Measurements from ENCODE around the gene VPS18. TPM values are rescaled to one million over a fixed set of nuclear protein-coding genes. Genes with fewer than 3 reads are reported as not detected.

Gene VPS18
- total RNA-seq, 1 experiment from 2014 or later, result 23.8 TPM

DNA sequence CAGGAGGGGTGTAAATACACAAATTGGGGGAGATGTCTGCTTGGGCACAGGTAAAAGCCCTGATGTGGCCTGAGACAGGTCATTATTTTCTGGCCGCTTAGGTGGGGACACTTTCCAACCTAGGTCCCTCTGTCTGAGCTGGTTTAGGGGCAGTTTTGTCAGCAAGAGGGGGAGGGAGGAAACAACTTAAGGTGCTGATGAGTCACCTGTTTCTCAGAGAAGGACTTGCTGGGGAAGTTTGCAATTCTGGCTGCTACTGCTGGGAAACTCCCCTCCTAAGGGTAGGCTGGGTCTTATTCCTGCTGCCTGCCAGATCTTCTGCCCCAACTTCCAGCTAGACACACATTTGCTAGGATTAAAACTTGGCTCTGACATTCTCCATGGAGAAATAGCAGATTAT lies 15.5 kb upstream of the VPS18 start:
- ChIA-PET POLR2A (ENCODE audit: low non-redundant PET) (interaction anchor here (0.6 to 0.9 kb wide), 2 partner anchors 289 to 538 kb away, joined by 4 to 13 read pairs; partner anchors contain the start of gene CCDC9B), CTCF (interaction anchor here (0.6 to 0.8 kb wide), 2 partner anchors 13 to 19 kb away, joined by 3 to 5 read pairs; no protein-coding TSS in a partner anchor)
- Histone ChIP-seq H3K4me1 (ENCODE audit: insufficient read depth, low read length, poor library complexity, severe bottlenecking) (peaks cover 4% of the 10 kb centered on the region), H3K27me3 (replicated peaks; ENCODE audit: insufficient read depth, low read depth, low read length, poor library complexity) (no peaks in the 10 kb centered on the region), H3K27ac (ENCODE audit: low read depth, low read length, poor library complexity, severe bottlenecking) (no peak overlapping the region), H3K4me3 (ENCODE audit: low read depth, low read length, poor library complexity, severe bottlenecking) (no peak overlapping the region), H3K36me3 (ENCODE audit: insufficient read depth, low read length, poor library complexity, severe bottlenecking) (no peaks in the 10 kb centered on the region), H3K9me3 (ENCODE audit: low read depth, low read length, poor library complexity, severe bottlenecking) (no peaks in the 10 kb centered on the region)
- intact Hi-C loops (cut with micrococcal nuclease; ENCODE audit: unreplicated experiment), result no loop called here
- BruUV-seq (replicated peaks), result no TSS peak
- DNase-seq (ENCODE audit: low spot score), result no peak
- TF ChIP-seq EZH2 (IDR thresholded peaks at IDR 0.05; ENCODE audit: borderline replicate concordance, low read depth, low read length, poor library complexity, severe bottlenecking), result no peak
- TF ChIP-seq, protein P1, sequence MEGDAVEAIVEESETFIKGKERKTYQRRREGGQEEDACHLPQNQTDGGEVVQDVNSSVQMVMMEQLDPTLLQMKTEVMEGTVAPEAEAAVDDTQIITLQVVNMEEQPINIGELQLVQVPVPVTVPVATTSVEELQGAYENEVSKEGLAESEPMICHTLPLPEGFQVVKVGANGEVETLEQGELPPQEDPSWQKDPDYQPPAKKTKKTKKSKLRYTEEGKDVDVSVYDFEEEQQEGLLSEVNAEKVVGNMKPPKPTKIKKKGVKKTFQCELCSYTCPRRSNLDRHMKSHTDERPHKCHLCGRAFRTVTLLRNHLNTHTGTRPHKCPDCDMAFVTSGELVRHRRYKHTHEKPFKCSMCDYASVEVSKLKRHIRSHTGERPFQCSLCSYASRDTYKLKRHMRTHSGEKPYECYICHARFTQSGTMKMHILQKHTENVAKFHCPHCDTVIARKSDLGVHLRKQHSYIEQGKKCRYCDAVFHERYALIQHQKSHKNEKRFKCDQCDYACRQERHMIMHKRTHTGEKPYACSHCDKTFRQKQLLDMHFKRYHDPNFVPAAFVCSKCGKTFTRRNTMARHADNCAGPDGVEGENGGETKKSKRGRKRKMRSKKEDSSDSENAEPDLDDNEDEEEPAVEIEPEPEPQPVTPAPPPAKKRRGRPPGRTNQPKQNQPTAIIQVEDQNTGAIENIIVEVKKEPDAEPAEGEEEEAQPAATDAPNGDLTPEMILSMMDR (conservative IDR thresholded peaks at IDR 0.05; ENCODE audit: low read depth, low read length), result no peak

DNA sequence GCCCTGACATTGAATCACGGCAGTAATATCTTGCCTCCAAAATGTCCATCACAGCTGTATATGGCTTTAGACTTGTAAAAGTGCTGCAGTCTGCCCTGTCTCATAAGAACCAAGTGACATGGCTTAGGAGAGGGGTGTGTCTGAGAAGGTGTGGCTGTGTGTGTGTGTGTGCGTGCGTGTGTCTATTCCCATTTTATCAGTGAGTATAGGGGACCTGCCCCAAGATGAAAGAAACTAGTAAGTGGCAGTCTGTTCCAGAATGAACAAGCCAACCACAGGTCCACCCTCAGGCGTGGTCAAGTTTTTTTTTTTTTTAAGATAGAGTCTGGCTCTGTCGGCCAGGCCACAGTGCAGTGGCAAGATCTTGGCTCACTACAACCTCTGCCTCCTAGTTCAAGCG lies 14.6 kb upstream of the VPS18 start:
- Histone ChIP-seq H3K4me3 (ENCODE audit: low read depth, low read length, poor library complexity, severe bottlenecking) (no peak overlapping the region), H3K36me3 (ENCODE audit: insufficient read depth, low read length, poor library complexity, severe bottlenecking) (no peaks in the 10 kb centered on the region), H3K4me1 (ENCODE audit: insufficient read depth, low read length, poor library complexity, severe bottlenecking) (peaks cover under 1% of the 10 kb centered on the region), H3K27ac (ENCODE audit: low read depth, low read length, poor library complexity, severe bottlenecking) (no peak overlapping the region), H3K27me3 (replicated peaks; ENCODE audit: insufficient read depth, low read depth, low read length, poor library complexity) (no peaks in the 10 kb centered on the region), H3K9me3 (ENCODE audit: low read depth, low read length, poor library complexity, severe bottlenecking) (no peaks in the 10 kb centered on the region)
- TF ChIP-seq EZH2 (IDR thresholded peaks at IDR 0.05; ENCODE audit: borderline replicate concordance, low read depth, low read length, poor library complexity, severe bottlenecking), result no peak
- intact Hi-C loops (cut with micrococcal nuclease; ENCODE audit: unreplicated experiment), result no loop called here
- DNase-seq (ENCODE audit: low spot score), result no peak
- POLR2A ChIA-PET (ENCODE audit: low non-redundant PET), result no interaction called here
- BruUV-seq (replicated peaks), result no TSS peak
- CTCF ChIA-PET, result no interaction called here

DNA sequence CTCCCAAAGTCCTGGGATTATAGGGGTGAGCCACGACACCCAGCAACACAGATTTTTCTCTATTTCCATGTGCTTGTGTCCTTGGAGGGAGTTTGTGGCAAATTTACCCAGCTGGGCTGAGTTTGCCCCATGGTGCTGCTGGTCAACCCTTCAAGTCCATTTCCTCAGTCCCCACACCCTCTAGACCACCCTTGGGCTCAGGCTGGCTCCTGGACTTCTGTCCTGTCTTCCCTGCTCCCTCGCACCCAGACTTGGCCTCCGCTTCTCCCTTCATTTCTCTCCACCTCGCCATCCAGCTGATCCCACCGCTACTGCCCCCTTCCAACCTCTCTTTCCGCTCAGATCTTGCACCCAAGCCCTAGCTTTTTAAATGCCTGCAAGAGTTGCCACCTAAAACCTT lies 12.9 kb upstream of the VPS18 start:
- BruUV-seq (replicated peaks), result no TSS peak
- ChIA-PET POLR2A (ENCODE audit: low non-redundant PET) (no interaction called here), CTCF (interaction anchor here (1.6 kb wide), 1 partner anchor 11 kb away, joined by 6 read pairs; no protein-coding TSS in a partner anchor)
- no peak overlapping the region for H3K4me3 ChIP-seq (ENCODE audit: low read depth, low read length, poor library complexity, severe bottlenecking)
- H3K36me3 ChIP-seq (ENCODE audit: insufficient read depth, low read length, poor library complexity, severe bottlenecking), result no peaks in the 10 kb centered on the region
- H3K27ac ChIP-seq (ENCODE audit: low read depth, low read length, poor library complexity, severe bottlenecking), result no peak overlapping the region
- no peak for DNase-seq (ENCODE audit: low spot score)
- H3K4me1 ChIP-seq (ENCODE audit: insufficient read depth, low read length, poor library complexity, severe bottlenecking), result no peaks in the 10 kb centered on the region
- intact Hi-C loops (cut with micrococcal nuclease; ENCODE audit: unreplicated experiment), result no loop called here
- no peak for TF ChIP-seq EZH2 (IDR thresholded peaks at IDR 0.05; ENCODE audit: borderline replicate concordance, low read depth, low read length, poor library complexity, severe bottlenecking)
- TF ChIP-seq, protein P1 (conservative IDR thresholded peaks at IDR 0.05; ENCODE audit: low read depth, low read length), result no peak
- H3K9me3 ChIP-seq (ENCODE audit: low read depth, low read length, poor library complexity, severe bottlenecking), result no peaks in the 10 kb centered on the region
- H3K27me3 ChIP-seq (replicated peaks; ENCODE audit: insufficient read depth, low read depth, low read length, poor library complexity), result no peaks in the 10 kb centered on the region

DNA sequence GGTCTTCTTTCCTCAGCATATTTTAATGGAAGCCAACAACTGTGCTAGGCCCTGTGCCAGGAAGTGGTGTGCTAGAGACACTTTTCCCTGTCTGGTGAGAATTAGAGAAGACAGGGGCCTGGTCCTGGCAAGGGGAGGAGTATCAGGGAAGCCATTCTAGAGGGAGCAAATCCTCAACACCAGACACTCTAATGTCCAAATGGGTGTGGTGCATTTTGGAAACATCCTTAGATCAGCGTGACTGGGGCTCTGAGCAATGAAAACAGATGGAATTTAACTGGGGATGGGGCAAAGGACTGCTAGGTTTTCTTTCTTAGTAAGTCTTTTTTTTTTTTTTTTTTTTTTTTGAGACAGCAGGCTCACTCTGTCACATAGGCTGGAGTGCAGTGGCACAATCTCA lies 7.7 kb upstream of the VPS18 start:
- no peak for TF ChIP-seq EZH2 (IDR thresholded peaks at IDR 0.05; ENCODE audit: borderline replicate concordance, low read depth, low read length, poor library complexity, severe bottlenecking)
- TF ChIP-seq, protein P1 (conservative IDR thresholded peaks at IDR 0.05; ENCODE audit: low read depth, low read length), result no peak
- ChIA-PET CTCF (no interaction called here), POLR2A (ENCODE audit: low non-redundant PET) (no interaction called here)
- no peak overlapping the region for H3K4me3 ChIP-seq (ENCODE audit: low read depth, low read length, poor library complexity, severe bottlenecking)
- no peaks in the 10 kb centered on the region for H3K9me3 ChIP-seq (ENCODE audit: low read depth, low read length, poor library complexity, severe bottlenecking)
- no peaks in the 10 kb centered on the region for H3K4me1 ChIP-seq (ENCODE audit: insufficient read depth, low read length, poor library complexity, severe bottlenecking)
- no peaks in the 10 kb centered on the region for H3K36me3 ChIP-seq (ENCODE audit: insufficient read depth, low read length, poor library complexity, severe bottlenecking)
- BruUV-seq (replicated peaks), result no TSS peak
- no peak for DNase-seq (ENCODE audit: low spot score)
- no peak overlapping the region for H3K27ac ChIP-seq (ENCODE audit: low read depth, low read length, poor library complexity, severe bottlenecking)
- intact Hi-C loops (cut with micrococcal nuclease; ENCODE audit: unreplicated experiment), result no loop called here
- no peaks in the 10 kb centered on the region for H3K27me3 ChIP-seq (replicated peaks; ENCODE audit: insufficient read depth, low read depth, low read length, poor library complexity)

Measured in A673 (cell line).